Spinal cord (tissue), 10 donors: ENCODE measurements around the gene LNX1. TPM values are rescaled to one million over a fixed set of nuclear protein-coding genes. Genes with fewer than 3 reads are reported as not detected.
A peak's percentile ranks its signal among the peaks of the same experiment; 100 is the strongest.

Source experiments
- DNase-seq, 6 donors: peaks; one replicate each; pipeline versions ENCODE4 v3.0.0 to v3.0.0-alpha.2; 2013 to 2015; ENCODE audit warnings: low spot score in 6 of 6, low read depth in 4 of 6
- H3K27ac ChIP-seq: one replicate; pipeline ENCODE4 v1.5.1; 2013; ENCODE audit warnings: low read depth, low read length, control low read depth
- H3K27me3 ChIP-seq: one replicate; pipeline ENCODE4 v1.6.1; 2013; ENCODE audit warnings: low read length; ENCODE audit not compliant: control insufficient read depth, insufficient read depth
- H3K36me3 ChIP-seq: one replicate; pipeline ENCODE4 v1.6.1; 2013; ENCODE audit warnings: low read length; ENCODE audit not compliant: control insufficient read depth, insufficient read depth
- H3K4me1 ChIP-seq: one replicate; pipeline ENCODE4 v1.6.1; 2013; ENCODE audit warnings: low read length; ENCODE audit not compliant: control insufficient read depth, insufficient read depth
- H3K4me3 ChIP-seq: one replicate; pipeline ENCODE4 v1.5.1; 2013; ENCODE audit warnings: low read depth, low read length, control low read depth
- H3K9me3 ChIP-seq: one replicate; pipeline ENCODE4 v1.6.1; 2013; ENCODE audit warnings: low read length; ENCODE audit not compliant: control insufficient read depth, insufficient read depth
- WGBS: methylation state at CpG from one replicate; pipeline ENCODE4 v1.1.5; 2013; ENCODE audit warnings: missing lambda C conversion rate; ENCODE audit not compliant: insufficient coverage; 5-methylcytosine and 5-hydroxymethylcytosine counted together
- polyA plus RNA-seq, 2 donors: library from polyadenylated mRNA; unstranded; fragments of 120-200 nt; gene quantifications; one replicate each; pipeline ENCODE4 v1.2.1, GENCODE V29; 2013; ENCODE audit not compliant: insufficient read length in 2 of 2
- total RNA-seq, 2 donors: library from RNA; depleted of rRNA in 1 of 2; stranded (reverse); fragments of 120-200 nt in 1 of 2; fragments of >200 nt in 1 of 2; gene quantifications; one replicate each; pipeline versions ENCODE4 v1.2.3 to v1.2.4, GENCODE V29; 2013 to 2014
- donor health status: healthy.

Gene LNX1
- total and polyA plus RNA-seq, 4 donors: 7.6 to 13.3 (median 11.0) TPM

GRCh38 chr4:53622739-53623151 lies 31.5 kb upstream of the LNX1 start:
- no peak for DNase-seq
- 100% methylated on average over 1 of the region's 1 CpG for WGBS
- no peaks in the 10 kb centered on the region for H3K4me1 ChIP-seq
- H3K9me3 ChIP-seq: no peaks in the 10 kb centered on the region
- no peaks in the 10 kb centered on the region for H3K27me3 ChIP-seq
- H3K27ac ChIP-seq: no peak overlapping the region
- H3K4me3 ChIP-seq: no peak overlapping the region
- no peaks in the 10 kb centered on the region for H3K36me3 ChIP-seq

- Histone ChIP-seq H3K4me1 (no peaks in the 10 kb centered on the region), H3K9me3 (no peaks in the 10 kb centered on the region)
- 88% methylated on average over 3 of the region's 3 CpGs for WGBS
These were observed 29.7 kb upstream of the LNX1 start for GRCh38 chr4:53620956-53621355.

GRCh38 chr4:53619431-53619830 lies 28.1 kb upstream of the LNX1 start:
- no peak overlapping the region for H3K4me3 ChIP-seq
- no peak for DNase-seq
- 100% methylated on average over 1 of the region's 3 CpGs for WGBS
- H3K4me1 ChIP-seq: no peaks in the 10 kb centered on the region
- no peaks in the 10 kb centered on the region for H3K9me3 ChIP-seq
- no peaks in the 10 kb centered on the region for H3K36me3 ChIP-seq
- no peaks in the 10 kb centered on the region for H3K27me3 ChIP-seq
- no peak overlapping the region for H3K27ac ChIP-seq

More at GRCh38 chr4:53620956-53621355, 29.7 kb upstream of the LNX1 start:
- H3K27me3 ChIP-seq: no peaks in the 10 kb centered on the region
- H3K27ac ChIP-seq: no peak overlapping the region
- no peak overlapping the region for H3K4me3 ChIP-seq
- H3K36me3 ChIP-seq: no peaks in the 10 kb centered on the region
- no peak for DNase-seq

GRCh38 chr4:53618321-53618720 lies 27.0 kb upstream of the LNX1 start:
- WGBS: 33% methylated on average over 1 of the region's 1 CpG

GRCh38 chr4:53617101-53617680 lies 25.9 kb upstream of the LNX1 start:
- Histone ChIP-seq H3K4me1 (no peaks in the 10 kb centered on the region), H3K27ac (no peak overlapping the region), H3K9me3 (no peaks in the 10 kb centered on the region), H3K36me3 (no peaks in the 10 kb centered on the region), H3K27me3 (no peaks in the 10 kb centered on the region), H3K4me3 (no peak overlapping the region)
- no peak for DNase-seq

More at GRCh38 chr4:53618321-53618720, 27.0 kb upstream of the LNX1 start:
- DNase-seq: peak in 1 of 6 donors; percentile 47
- Histone ChIP-seq H3K27ac (peak overlapping the region; percentile 5), H3K27me3 (no peaks in the 10 kb centered on the region), H3K4me3 (no peak overlapping the region), H3K9me3 (no peaks in the 10 kb centered on the region), H3K36me3 (no peaks in the 10 kb centered on the region), H3K4me1 (no peaks in the 10 kb centered on the region)

- Histone ChIP-seq H3K27ac (no peak overlapping the region), H3K4me3 (no peak overlapping the region), H3K36me3 (no peaks in the 10 kb centered on the region), H3K27me3 (no peaks in the 10 kb centered on the region), H3K9me3 (no peaks in the 10 kb centered on the region), H3K4me1 (no peaks in the 10 kb centered on the region)
- DNase-seq: no peak
- 100% methylated on average over 1 of the region's 2 CpGs for WGBS
These were observed 24.9 kb upstream of the LNX1 start for GRCh38 chr4:53616219-53616618.

- 100% methylated on average over 1 of the region's 3 CpGs for WGBS
- DNase-seq: no peak
- Histone ChIP-seq H3K9me3 (no peaks in the 10 kb centered on the region), H3K4me3 (no peak overlapping the region), H3K27me3 (no peaks in the 10 kb centered on the region), H3K27ac (no peak overlapping the region), H3K36me3 (no peaks in the 10 kb centered on the region), H3K4me1 (no peaks in the 10 kb centered on the region)
These were observed 23.3 kb upstream of the LNX1 start for GRCh38 chr4:53614591-53614990.

GRCh38 chr4:53613428-53613827 lies 22.1 kb upstream of the LNX1 start:
- no peaks in the 10 kb centered on the region for H3K9me3 ChIP-seq

GRCh38 chr4:53608649-53609048 lies 17.4 kb upstream of the LNX1 start:
- no peak overlapping the region for H3K4me3 ChIP-seq
- H3K9me3 ChIP-seq: no peaks in the 10 kb centered on the region
- no peaks in the 10 kb centered on the region for H3K4me1 ChIP-seq
- H3K27ac ChIP-seq: no peak overlapping the region
- 100% methylated on average over 1 of the region's 4 CpGs for WGBS
- H3K27me3 ChIP-seq: no peaks in the 10 kb centered on the region
- DNase-seq: no peak
- no peaks in the 10 kb centered on the region for H3K36me3 ChIP-seq

More at GRCh38 chr4:53613428-53613827, 22.1 kb upstream of the LNX1 start:
- no peaks in the 10 kb centered on the region for H3K4me1 ChIP-seq
- no peak overlapping the region for H3K27ac ChIP-seq
- no peaks in the 10 kb centered on the region for H3K27me3 ChIP-seq
- no peak overlapping the region for H3K4me3 ChIP-seq
- WGBS: 95% methylated on average over 3 of the region's 3 CpGs
- H3K36me3 ChIP-seq: no peaks in the 10 kb centered on the region
- no peak for DNase-seq

- Histone ChIP-seq H3K27ac (no peak overlapping the region), H3K27me3 (no peaks in the 10 kb centered on the region), H3K36me3 (no peaks in the 10 kb centered on the region), H3K4me3 (no peak overlapping the region), H3K4me1 (no peaks in the 10 kb centered on the region), H3K9me3 (no peaks in the 10 kb centered on the region)
- DNase-seq: no peak
- WGBS: no CpG with 5 or more reads among the region's 3 CpGs
These were observed 17.0 kb upstream of the LNX1 start for GRCh38 chr4:53608242-53608641.
